ENCODE data around the gene NACC2. TPM values are rescaled to one million over a fixed set of nuclear protein-coding genes. Genes with fewer than 3 reads are reported as not detected.

Gene NACC2
- total and polyA plus RNA-seq, 10 of the 15 experiments (the other 5 are each of a cell fraction or from before 2014, with no cell fraction given) = 0.66 to 14.7 (median 3.5) TPM

GRCh38 chr9:136015656-136016571 is 79.2 kb downstream of the NACC2 start:
- Histone ChIP-seq H3K9me3 (replicated peaks; ENCODE audit: control insufficient read depth, insufficient read depth, low read length) (no peaks in the 10 kb centered on the region; the same call in 2 of the 3 replicates), H3K4me3 (no peak overlapping the region), H2AFZ (ENCODE audit: control insufficient read depth, low read depth, low read length) (no peak overlapping the region), H3K27me3 (replicated peaks in 1 of 2; ENCODE audit: control insufficient read depth in 2 of 2, insufficient read depth in 2 of 2, low read length in 1 of 2) (no peaks in the 10 kb centered on the region), H3K9ac (ENCODE audit: control insufficient read depth, insufficient read depth, low read length) (no peak overlapping the region), H3K4me2 (ENCODE audit: control insufficient read depth, insufficient read depth) (no peak overlapping the region), H3K27ac (ENCODE audit: control insufficient read depth, insufficient read depth) (no peak overlapping the region), H3K79me2 (ENCODE audit: control insufficient read depth, insufficient read depth, low read length) (no peaks in the 10 kb centered on the region), H3K36me3 (ENCODE audit: control insufficient read depth in 2 of 2, insufficient read depth in 2 of 2, low read length in 1 of 2) (peaks cover 0 to 11% of the 10 kb centered on the region in 2 experiments; a peak in 2 of 4 replicates), H3K4me1 (ENCODE audit: control insufficient read depth, insufficient read depth, low read length) (no peaks in the 10 kb centered on the region), H4K20me1 (ENCODE audit: control insufficient read depth, insufficient read depth) (no peaks in the 10 kb centered on the region)
- DNase-seq (ENCODE audit: low read depth, low spot score) (no peak), FAIRE-seq (no peak), ATAC-seq (no peak)
- ChIA-PET RAD21 (ENCODE audit: unreplicated experiment) (no interaction called here), POLR2A (no interaction called here), CTCF (no interaction called here), SMC1A (ENCODE audit: uncharacterized antibody, unreplicated experiment) (no interaction called here)
- intact Hi-C loops (cut with micrococcal nuclease; ENCODE audit: unreplicated experiment) (no loop called here), in situ Hi-C loops (cut with MboI) (no loop called here)
- TF ChIP-seq RBBP5 (conservative IDR thresholded peaks at IDR 0.05) (no peak), CBX3 (IDR thresholded peaks at IDR 0.05; ENCODE audit: borderline replicate concordance, low read depth) (no peak), NR2C2 (IDR thresholded peaks at IDR 0.05; ENCODE audit: borderline replicate concordance, control insufficient read depth, insufficient read length, low read depth) (no peak), IKZF1 (conservative IDR thresholded peaks at IDR 0.05) (no peak), E4F1 (IDR thresholded peaks at IDR 0.05; ENCODE audit: borderline replicate concordance, partially characterized antibody) (no peak), SP1 (IDR thresholded peaks at IDR 0.05; ENCODE audit: low read depth, low read length) (no peak), PAX8 (IDR thresholded peaks at IDR 0.05) (no peak), ATF2 (IDR thresholded peaks at IDR 0.05; ENCODE audit: low read length) (no peak), ATF7 (IDR thresholded peaks at IDR 0.05; ENCODE audit: low read depth) (no peak), PKNOX1 (IDR thresholded peaks at IDR 0.05) (no peak), CHD4 (IDR thresholded peaks at IDR 0.05) (no peak), CREM (IDR thresholded peaks at IDR 0.05; ENCODE audit: low read depth) (no peak), BMI1 (IDR thresholded peaks at IDR 0.05; ENCODE audit: borderline replicate concordance) (no peak)
- WGBS (ENCODE audit: insufficient coverage, insufficient replicate concordance, low lambda C conversion rate, missing lambda C conversion rate) = 75% methylated on average over 27 of the region's 28 CpGs
- BruUV-seq (replicated peaks) = no TSS peak

All from GM12878 (cell line).